RWPE1 (cell line): ENCODE data around the gene ADGRV1.

Experiments used
- CTCF ChIA-PET: fragments of 350-600 bp; sonication (Branson Sonifier 250); formaldehyde crosslinking; extraction: SDS; loops from one replicate; lab custom pipeline; 2021; lab: Yijun Ruan, JAX
- POLR2A ChIA-PET: fragments of 400-600 bp; formaldehyde crosslinking; extraction: SDS; loops from one replicate; lab custom pipeline; 2020; ENCODE audit warnings: antibody characterized with exemption; ENCODE audit not compliant: low non-redundant PET; lab: Yijun Ruan, JAX
- DNase-seq: peaks from one replicate; pipeline ENCODE4 v3.0.0; 2012; ENCODE audit warnings: low spot score
- H3K27ac ChIP-seq: fragments of 450-650 bp; 2 replicates; pipeline ENCODE4 v1.5.1; 2017
- TF ChIP-seq, protein P1 (sequence below): fragments of 450-650 bp; conservative IDR thresholded peaks from 2 replicates; pipeline ENCODE4 v1.5.1; 2017; ENCODE audit warnings: low read depth, mild to moderate bottlenecking

ADGRV1 gene

DNA sequence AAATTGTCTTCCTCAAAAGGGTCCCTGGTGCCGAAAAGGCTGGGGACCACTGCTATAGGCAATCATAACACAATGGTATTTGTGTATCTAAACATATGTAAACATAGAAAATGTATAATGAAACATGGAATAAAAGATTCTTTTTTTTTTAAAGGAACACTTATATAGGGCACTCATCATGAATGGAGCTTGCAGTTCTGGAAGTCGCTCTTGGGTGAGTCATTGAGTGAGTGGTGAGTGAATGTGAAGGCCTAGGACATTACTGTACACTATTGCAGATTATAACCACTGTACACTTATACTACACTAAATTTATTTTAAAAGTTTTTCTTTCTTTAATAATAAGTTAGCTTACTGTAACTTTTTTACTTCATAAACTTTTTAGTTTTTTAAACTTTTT lies 648.1 kb downstream of the ADGRV1 start:
- ChIA-PET POLR2A (interaction anchor here (0.7 kb wide), 1 partner anchor 9 kb away, joined by 3 read pairs; no protein-coding TSS in a partner anchor), CTCF (interaction anchor here (0.6 to 0.8 kb wide), 5 partner anchors 22 to 172 kb away, joined by 3 to 8 read pairs (median 4); no protein-coding TSS in a partner anchor)
- TF ChIP-seq, protein P1, sequence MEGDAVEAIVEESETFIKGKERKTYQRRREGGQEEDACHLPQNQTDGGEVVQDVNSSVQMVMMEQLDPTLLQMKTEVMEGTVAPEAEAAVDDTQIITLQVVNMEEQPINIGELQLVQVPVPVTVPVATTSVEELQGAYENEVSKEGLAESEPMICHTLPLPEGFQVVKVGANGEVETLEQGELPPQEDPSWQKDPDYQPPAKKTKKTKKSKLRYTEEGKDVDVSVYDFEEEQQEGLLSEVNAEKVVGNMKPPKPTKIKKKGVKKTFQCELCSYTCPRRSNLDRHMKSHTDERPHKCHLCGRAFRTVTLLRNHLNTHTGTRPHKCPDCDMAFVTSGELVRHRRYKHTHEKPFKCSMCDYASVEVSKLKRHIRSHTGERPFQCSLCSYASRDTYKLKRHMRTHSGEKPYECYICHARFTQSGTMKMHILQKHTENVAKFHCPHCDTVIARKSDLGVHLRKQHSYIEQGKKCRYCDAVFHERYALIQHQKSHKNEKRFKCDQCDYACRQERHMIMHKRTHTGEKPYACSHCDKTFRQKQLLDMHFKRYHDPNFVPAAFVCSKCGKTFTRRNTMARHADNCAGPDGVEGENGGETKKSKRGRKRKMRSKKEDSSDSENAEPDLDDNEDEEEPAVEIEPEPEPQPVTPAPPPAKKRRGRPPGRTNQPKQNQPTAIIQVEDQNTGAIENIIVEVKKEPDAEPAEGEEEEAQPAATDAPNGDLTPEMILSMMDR, result no peak
- no peak overlapping the region for H3K27ac ChIP-seq
- DNase-seq, result no peak

DNA sequence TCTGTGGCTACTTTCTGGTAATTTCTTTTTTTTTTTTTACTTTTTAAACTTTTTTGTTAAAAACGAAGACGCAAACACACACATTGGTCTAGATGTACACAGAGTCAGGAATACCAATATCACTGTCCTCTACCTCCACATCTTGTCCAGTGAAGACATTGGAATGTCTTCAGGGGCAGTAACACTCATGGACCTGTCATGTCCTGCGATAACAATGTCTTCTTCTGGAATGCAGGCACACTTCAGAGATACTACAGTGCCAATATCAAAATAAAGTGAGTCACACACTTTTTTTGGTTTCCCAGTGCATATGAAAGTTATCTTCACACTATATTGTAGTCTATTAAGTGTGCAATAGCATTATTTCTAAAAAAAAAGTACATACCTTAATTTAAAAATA lies 648.7 kb downstream of the ADGRV1 start:
- DNase-seq, result no peak
- TF ChIP-seq, protein P1, result no peak
- POLR2A ChIA-PET, result interaction anchor here (0.7 kb wide), 1 partner anchor 9 kb away, joined by 3 read pairs; no protein-coding TSS in a partner anchor
- H3K27ac ChIP-seq, result no peak overlapping the region
- CTCF ChIA-PET, result interaction anchor here (0.6 to 0.8 kb wide), 5 partner anchors 23 to 171 kb away, joined by 3 to 8 read pairs (median 4); no protein-coding TSS in a partner anchor

DNA sequence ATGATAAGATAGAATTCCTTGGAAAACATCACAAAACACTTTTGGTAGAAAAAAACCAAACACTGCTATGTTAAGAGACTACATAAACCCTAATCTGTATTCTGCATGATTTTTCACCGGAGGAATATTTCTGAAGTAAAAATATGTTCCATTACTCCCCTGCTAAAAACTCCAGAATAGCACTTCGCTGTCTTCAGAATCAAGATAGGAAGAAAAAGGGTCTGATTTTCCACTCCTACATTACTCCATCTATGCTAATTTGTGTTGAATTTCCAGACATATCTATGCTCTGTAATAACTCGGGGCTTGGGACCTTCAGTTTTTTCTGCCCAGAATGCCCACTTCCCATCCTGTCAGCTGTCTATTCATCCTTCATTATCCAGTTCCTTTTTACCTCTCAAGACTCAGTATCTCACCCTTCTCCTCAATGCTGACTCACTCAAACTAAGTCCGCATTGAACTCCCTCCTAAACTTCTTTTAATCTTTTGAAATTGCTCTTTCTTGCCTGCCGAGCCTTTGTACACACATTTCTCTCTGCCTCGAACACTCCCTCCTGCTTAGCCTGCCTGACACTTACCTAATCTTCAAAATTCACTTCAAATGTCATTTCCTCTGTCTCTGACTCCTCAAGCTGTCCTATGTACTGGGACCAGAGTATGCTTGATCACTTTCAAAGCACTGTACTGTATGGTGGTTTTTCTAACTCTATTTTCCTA lies 653.6 kb downstream of the ADGRV1 start:
- TF ChIP-seq, protein P1, result no peak
- ChIA-PET POLR2A (interaction anchor here (0.6 kb wide), 1 partner anchor 30 kb away, joined by 3 read pairs; no protein-coding TSS in a partner anchor), CTCF (interaction anchor here (0.6 to 0.7 kb wide), 2 partner anchors 63 to 550 kb away, joined by 3 to 6 read pairs; no protein-coding TSS in a partner anchor)
- H3K27ac ChIP-seq, result no peak overlapping the region
- DNase-seq, result no peak

DNA sequence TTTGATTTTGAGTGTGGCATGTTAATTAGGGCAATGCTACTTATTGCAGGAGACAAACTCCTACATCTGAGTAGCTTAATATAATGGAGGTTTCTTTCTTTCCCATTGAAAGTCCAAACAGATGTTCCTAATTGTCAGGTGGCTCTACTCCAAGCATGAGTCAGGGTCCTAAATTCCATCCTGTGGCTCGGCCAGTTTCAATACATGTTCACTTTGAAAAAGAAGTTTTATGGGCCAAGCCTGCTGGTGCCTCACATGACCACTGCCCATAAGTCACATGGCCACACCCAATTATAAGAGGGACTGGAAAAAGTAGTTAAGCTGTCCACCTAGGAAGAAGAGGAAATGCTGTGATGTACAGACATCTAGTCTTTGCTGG lies 654.1 kb downstream of the ADGRV1 start:
- POLR2A ChIA-PET, result no interaction called here

More for the DNA sequence above, 654.1 kb downstream of the ADGRV1 start:
- CTCF ChIA-PET, result interaction anchor here (0.6 to 0.8 kb wide), 2 partner anchors 99 to 551 kb away, joined by 3 to 6 read pairs; no protein-coding TSS in a partner anchor
- peak overlapping the region; percentile 74 for H3K27ac ChIP-seq
- TF ChIP-seq, protein P1, result no peak
- DNase-seq, result peak; percentile 30
